ENCODE data around the gene UFSP2.

- TF ChIP-seq EZH2 (IDR thresholded peaks at IDR 0.05) (no peak), POLR2AphosphoS5 (IDR thresholded peaks at IDR 0.05; ENCODE audit: borderline replicate concordance, low read depth, low read length) (no peak), FOXP2 (optimal IDR thresholded peaks at IDR 0.05; ENCODE audit: control extremely low read depth, extremely low read length, insufficient read depth) (no peak)
These were observed 74.1 kb downstream of the UFSP2 start for GRCh38 chr4:185351691-185352090.
